Body of pancreas (tissue), 4 donors: ENCODE data around the gene AKR1C2.
"Not testable (repeated sequence)": the region's sequence is repeated elsewhere in the genome, so short reads cannot be mapped to it uniquely, and the experiment has no call there.

Experiments
- CTCF ChIP-seq, 7 experiments: fragments of 450-650 bp in 4 of 7; fragments of 200-600 bp in 3 of 7; sonication (generic) in 3 of 7; IDR thresholded peaks; one replicate each; pipeline ENCODE4 v1.5.1; 2016 to 2019; ENCODE audit warnings: antibody characterized with exemption in 7 of 7
- POLR2A ChIP-seq, 3 donors: fragments of 450-650 bp; IDR thresholded peaks; one replicate each; pipeline ENCODE4 v1.6.1; 2016; ENCODE audit warnings: antibody characterized with exemption in 3 of 3, mild to moderate bottlenecking in 2 of 3

DNA sequence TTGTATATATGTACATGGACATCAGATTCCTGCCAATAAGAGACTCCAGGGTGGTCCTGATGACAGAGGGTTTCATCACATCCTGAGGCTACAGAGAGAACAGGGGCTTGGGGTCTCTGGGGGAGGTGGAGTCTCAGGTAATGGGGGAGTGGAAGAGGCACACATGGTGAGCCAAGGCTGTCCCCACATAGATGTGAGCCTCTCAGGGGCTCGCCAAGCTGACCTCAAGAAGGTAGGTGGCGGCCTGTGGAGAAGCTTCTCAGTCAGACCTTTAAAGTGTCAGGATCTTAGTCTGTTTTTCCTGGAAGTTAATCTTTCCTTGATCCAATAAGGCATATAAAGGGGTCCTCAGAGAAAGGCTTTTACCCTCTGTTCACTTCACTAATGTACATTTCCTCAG lies 62.7 kb downstream of the AKR1C2 start:
- TF ChIP-seq CTCF, POLR2A (IDR thresholded peaks at IDR 0.05): not testable (repeated sequence)
